Dedifferentiated amniotic fluid mesenchymal stem cell (primary cell): ENCODE data around the gene SPSB1.

Experiments used
- DNase-seq: peaks from one replicate; pipeline ENCODE4 v3.0.0-alpha.2; 2016; ENCODE audit errors: extremely low spot score

The SPSB1 gene

DNA sequence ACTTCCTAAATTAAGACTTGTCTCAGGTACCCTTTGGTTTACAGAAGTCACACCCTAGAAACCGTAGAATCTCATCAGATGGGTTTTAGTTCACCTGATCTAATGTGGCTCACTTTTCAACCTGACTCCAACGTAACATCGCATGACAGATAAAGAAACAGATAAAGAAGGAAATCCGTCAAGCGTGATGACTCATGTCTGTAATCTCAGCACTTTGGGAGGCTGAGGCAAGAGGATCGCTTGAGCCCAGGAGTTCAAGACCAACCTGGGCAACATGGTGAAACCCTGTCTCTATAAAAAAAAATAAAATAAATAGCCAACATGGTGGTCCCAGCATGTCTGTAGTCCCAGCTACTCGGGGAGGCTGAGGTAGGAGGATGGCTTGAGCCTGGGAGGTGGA lies 97.3 kb downstream of the SPSB1 start:
- DNase-seq, result no peak

GRCh38 chr1:9391620-9392019 lies 98.9 kb downstream of the SPSB1 start:
- no peak for DNase-seq

DNA sequence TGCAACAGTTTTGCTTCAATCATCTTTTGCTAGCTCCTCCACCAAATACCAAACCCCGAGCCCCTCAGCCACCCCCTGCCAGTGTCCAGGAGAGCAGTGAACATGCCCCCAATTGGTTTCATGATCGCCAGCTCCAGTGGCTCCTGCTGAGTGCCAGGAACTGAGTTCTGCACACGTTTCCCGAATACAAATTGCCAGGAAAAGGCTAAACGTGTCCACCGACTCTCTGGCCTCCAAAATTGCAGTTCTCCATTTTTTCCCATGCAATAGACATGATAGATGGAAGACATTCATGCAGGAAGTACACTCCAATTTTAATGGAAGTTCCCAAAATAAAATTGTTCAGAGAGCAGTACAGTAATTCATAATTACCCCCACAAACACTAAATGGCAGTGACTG lies 101.3 kb downstream of the SPSB1 start:
- no peak for DNase-seq

- no peak for DNase-seq
These were observed 102.3 kb downstream of the SPSB1 start for GRCh38 chr1:9395018-9395417.

- no peak for DNase-seq
These were observed 104.4 kb downstream of the SPSB1 start for GRCh38 chr1:9397047-9397446.

- no peak for DNase-seq
These were observed 105.4 kb downstream of the SPSB1 start for GRCh38 chr1:9397997-9398526.

GRCh38 chr1:9399510-9400424 lies 107.1 kb downstream of the SPSB1 start:
- no peak for DNase-seq

DNA sequence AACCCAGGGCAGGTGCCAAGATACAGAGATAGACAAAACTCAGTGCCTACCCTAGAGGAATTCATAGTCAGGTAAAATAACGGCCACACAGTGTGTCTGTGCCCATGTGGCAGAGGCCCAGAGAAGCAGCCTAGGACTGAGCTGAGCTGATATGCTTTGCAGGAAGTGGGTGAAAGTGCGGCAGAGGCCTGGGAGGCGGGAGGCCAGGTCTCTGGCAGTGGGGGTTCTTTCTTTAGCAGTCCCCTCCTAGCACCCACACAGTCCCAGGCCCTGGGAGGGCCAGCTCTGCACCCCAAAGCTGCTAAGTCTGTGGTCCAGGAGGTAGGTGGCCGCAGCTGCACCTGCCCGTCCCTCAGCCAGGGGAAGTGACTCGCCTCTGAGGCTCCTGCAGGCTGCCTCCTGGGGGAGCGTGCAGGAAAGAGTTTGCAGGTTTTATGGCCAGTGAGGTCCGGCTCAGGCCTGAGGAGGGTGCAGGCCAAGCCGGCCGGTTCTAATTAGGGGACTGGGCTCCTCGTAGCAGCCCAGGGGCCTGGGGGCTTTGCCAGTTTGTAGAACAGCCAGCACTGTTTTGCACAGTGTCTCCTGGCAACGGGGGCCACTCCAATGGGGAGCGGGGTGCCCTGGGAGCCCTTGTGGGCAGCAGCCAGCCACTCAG lies 107.9 kb downstream of the SPSB1 start:
- DNase-seq, result no peak

- no peak for DNase-seq
These were observed 108.4 kb downstream of the SPSB1 start for GRCh38 chr1:9401080-9401453.

GRCh38 chr1:9402256-9402616 lies 109.5 kb downstream of the SPSB1 start:
- no peak for DNase-seq

DNA sequence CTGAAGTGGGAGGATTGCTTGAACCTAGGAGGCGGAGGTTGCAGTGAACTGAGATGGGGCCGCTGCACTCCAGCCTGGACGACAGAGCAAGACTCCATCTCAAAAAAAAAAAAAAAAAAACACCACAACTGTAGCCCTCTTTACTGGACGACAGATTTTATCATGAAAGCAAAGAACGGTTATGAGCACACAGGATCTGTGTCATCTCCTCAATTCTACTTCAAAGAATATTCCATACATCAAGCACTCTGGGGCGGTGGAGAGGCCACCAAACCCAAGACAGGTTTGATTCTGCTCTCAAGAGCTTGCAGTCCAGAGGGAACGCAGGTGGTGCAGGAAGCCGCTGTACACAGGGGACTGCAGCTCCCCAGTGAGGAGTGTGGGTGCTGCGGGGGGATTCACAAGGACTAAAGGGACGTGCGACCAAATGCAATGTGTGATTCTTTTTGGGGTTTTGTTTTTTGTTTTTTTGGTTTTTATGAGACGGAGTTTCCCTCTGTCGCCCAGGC lies 110.1 kb downstream of the SPSB1 start:
- no peak for DNase-seq

GRCh38 chr1:9404117-9404914 lies 111.6 kb downstream of the SPSB1 start:
- no peak for DNase-seq

GRCh38 chr1:9406111-9406510 lies 113.4 kb downstream of the SPSB1 start:
- no peak for DNase-seq

DNA sequence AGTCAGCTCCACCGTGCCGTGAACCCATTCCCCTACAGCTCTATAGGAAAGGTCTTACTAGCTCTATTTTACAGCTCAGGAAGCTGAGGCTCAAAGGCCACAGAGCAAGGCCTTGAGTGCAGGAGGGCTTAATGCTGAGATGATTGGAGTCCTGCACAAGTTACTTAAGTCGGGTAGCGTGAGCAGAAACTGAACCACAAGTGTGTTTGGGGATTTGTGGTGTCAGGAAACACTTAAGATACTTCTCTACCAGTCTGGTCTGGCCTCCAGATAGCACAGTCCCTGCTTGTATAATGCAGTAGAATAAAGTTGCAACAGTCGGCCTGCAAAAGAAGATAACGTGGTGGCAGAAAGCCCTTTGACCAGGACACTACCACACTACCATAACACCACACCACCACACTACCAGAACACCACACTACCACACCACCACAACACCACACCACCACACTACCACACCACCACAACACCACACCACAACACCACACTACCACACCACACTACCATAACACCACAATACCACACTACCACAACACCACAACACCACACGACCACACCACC lies 118.1 kb downstream of the SPSB1 start:
- no peak for DNase-seq

GRCh38 chr1:9413071-9413876 lies 120.6 kb downstream of the SPSB1 start:
- peak; percentile 18 for DNase-seq

DNA sequence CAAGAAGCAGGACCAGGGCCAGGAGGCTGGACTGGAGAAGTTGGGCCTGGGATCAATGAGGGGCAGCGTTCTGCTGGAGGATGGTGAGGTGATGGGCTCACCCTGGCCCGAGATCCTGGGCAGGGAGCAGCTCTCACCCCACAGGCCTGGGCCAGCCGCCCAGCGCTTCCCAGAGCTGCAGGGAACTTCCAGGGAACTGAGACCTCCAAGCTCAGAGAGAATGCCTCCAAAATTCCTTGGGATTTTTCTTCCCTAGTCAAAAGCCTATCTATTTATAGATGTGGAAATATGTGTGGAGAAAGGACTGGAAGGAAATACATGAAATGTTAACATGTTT lies 121.2 kb downstream of the SPSB1 start:
- peak; percentile 35 for DNase-seq

GRCh38 chr1:9416506-9416905 lies 123.8 kb downstream of the SPSB1 start:
- DNase-seq, result no peak

DNA sequence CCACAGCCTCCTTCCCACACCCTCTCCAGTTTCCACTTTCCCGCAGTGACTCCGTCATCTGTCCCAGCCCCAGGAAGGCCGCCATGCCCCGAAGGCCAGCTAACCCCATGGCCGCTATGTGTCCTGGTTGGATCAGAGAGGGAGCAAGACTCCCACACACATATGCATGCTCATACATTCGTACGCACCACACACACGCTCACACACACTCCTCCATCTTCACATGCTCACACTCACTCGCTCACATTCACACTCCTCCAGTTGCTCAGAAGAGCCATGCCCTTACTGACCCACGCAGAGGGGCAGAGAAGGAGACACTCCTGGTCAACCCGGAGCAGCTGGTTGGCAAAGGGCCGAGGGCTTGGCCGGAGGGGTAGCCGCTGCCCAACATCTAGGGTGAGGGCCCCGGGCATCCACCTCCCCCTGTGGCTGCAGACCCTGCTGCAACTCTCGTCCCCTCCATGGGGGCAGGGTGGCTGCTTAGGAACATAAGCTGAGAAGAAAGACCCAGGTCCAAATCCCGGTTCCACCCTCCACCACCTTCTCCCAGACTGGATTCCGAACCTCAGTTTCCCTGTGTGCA lies 124.3 kb downstream of the SPSB1 start:
- DNase-seq, result no peak

DNA sequence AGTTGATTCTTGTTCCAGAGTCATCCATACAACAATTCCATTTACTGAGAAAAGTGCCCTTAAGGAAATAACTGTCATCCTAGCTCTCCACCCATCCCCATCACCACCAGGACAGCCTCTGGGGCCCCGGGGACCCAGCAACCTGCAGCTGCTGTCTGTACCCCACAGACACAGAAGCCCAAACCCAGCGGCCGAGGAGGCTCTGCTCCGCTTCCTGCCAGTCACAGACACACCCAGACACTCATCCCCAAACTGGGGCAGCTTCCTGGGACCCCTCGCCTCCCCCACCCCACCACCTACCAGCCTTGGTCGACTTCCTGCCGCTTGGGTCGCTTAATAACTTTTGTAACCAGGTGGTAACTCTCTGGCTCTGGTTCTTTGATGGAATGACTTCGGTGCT lies 125.0 kb downstream of the SPSB1 start:
- DNase-seq, result no peak

DNA sequence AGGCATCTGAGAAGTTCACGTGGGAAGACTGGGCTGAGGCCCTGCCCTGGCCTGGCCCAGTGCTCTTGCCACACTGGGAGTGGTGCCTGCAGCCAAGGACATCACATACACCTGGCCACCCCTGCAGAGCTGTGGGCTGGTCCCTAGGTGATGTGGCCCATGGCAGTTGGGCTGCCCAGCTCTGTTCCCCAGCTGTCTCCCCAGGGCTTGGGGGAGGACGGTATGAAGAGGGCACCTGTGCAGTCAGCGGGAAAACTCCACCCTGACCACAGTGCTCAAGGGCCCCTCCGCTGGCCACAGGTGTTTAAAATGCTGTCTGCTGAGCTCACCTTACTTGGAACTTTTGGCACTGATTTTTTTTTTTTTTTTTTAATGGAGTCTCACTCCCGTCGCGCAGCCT lies 126.2 kb downstream of the SPSB1 start:
- no peak for DNase-seq
